Prostate gland (tissue), 2 donors: ENCODE data around the gene TET3. TPM values are rescaled to one million over a fixed set of nuclear protein-coding genes. Genes with fewer than 3 reads are reported as not detected.

Experiments used
- DNase-seq: peaks from one replicate; pipeline ENCODE4 v3.0.0-alpha.2; 2019; ENCODE audit warnings: low spot score
- H3K27ac ChIP-seq, 2 donors: fragments of 200-600 bp; sonication (generic); 2 replicates each; pipeline ENCODE4 v1.5.1; 2017 to 2019
- H3K27me3 ChIP-seq: fragments of 200-600 bp; sonication (generic); replicated peaks from 2 replicates; pipeline ENCODE4 v1.5.1; 2019; ENCODE audit not compliant: insufficient read depth
- H3K36me3 ChIP-seq, 2 donors: fragments of 200-600 bp; sonication (generic); 1 replicate in 1 of 2; 2 replicates in 1 of 2; pipeline versions ENCODE4 v1.5.1 to v1.8.1; 2017 to 2019
- H3K4me1 ChIP-seq: fragments of 200-600 bp; sonication (generic); replicated peaks from 2 replicates; pipeline ENCODE4 v1.5.1; 2019
- H3K4me3 ChIP-seq, 2 donors: fragments of 200-600 bp; sonication (generic); 2 replicates each; pipeline ENCODE4 v1.5.1; 2017 to 2019
- H3K9me3 ChIP-seq: fragments of 200-600 bp; sonication (generic); 2 replicates; pipeline ENCODE4 v1.5.1; 2017
- CTCF ChIP-seq, 4 experiments: fragments of 200-600 bp in 2 of 4; fragments of 450-650 bp in 2 of 4; sonication (generic) in 2 of 4; IDR thresholded peaks; 1 replicate in 3 of 4; 2 replicates in 1 of 4; pipeline ENCODE4 v1.5.1; 2016 to 2019; ENCODE audit warnings: antibody characterized with exemption in 4 of 4, mild to moderate bottlenecking in 2 of 4, moderate library complexity in 2 of 4
- POLR2A ChIP-seq: fragments of 450-650 bp; IDR thresholded peaks from one replicate; pipeline ENCODE4 v1.6.1; 2016; ENCODE audit warnings: antibody characterized with exemption, mild to moderate bottlenecking
- POLR2AphosphoS5 ChIP-seq: sonication (generic); formaldehyde crosslinking; IDR thresholded peaks from one replicate; pipeline ENCODE4 v1.6.1; 2017; ENCODE audit warnings: antibody characterized with exemption
- WGBS: methylation state at CpG from one replicate; pipeline ENCODE4 v1.1.5; 2018; 5-methylcytosine and 5-hydroxymethylcytosine counted together
- intact Hi-C: fragments of 100-400 bp; cut with DNase I; formaldehyde crosslinking; loops from one replicate; pipeline ENCODE4 v1.14.2; 2022
- total RNA-seq, 2 donors: library from RNA; depleted of rRNA; stranded (reverse); fragments of >200 nt; gene quantifications; one replicate each; pipeline ENCODE4 v1.1.0, GENCODE V29; 2016

The TET3 gene
- total RNA-seq, 2 donors from 2014 or later, result 12.8 to 13.8 TPM

DNA sequence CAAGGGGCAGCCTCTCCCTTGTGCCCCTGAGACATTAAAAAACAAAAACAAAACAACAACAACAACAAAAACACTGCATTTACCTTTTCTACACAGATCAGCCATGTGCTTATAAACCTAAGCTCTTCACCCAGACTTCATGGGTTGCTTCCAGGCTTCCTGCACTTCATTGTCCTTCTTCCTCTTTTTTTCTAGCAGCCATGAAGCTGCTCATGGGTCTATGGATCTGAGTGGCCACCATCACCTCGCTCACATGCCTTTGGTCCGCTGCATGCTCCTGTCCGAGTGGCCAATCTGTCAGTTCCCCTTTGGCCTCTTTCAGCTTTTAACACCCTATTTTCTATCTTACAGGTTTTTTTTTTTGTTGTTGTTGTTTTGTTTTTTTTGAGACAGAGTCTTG is 9.0 kb upstream of the TET3 start:
- no peak for DNase-seq
- Histone ChIP-seq H3K4me3 (no peak overlapping the region), H3K27me3 (no peaks in the 10 kb centered on the region), H3K9me3 (no peaks in the 10 kb centered on the region), H3K36me3 (no peaks in the 10 kb centered on the region), H3K4me1 (no peaks in the 10 kb centered on the region), H3K27ac (no peak overlapping the region)
- TF ChIP-seq CTCF (IDR thresholded peaks at IDR 0.05), result no peak
- no peak for TF ChIP-seq POLR2AphosphoS5
- WGBS, result 98% methylated on average over 3 of the region's 3 CpGs
- intact Hi-C loops, result no loop called here

- no peak for TF ChIP-seq POLR2A
- TF ChIP-seq POLR2AphosphoS5, result no peak
- no peak for TF ChIP-seq CTCF (IDR thresholded peaks at IDR 0.05)
Observed at GRCh38 chr2:73976803-73977202, 7.9 kb upstream of the TET3 start.

DNA sequence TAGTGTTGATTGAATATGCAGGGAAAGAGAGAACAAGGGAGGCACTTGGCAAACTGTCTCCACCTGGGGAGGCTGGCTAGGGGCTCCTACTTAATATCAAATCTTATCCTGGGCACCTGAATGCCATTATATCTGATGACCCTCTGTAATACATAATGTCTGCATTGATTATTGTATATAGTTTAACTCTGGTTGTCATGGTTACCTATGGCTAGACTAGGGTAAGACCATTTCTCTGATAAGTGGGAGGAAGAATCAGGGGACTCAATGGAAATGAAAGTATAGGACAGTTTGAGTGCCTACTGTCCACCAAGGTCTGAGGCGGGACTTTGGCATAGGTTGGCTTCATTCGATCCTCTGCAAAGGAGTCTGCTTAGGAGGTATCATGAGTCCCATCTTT is 7.2 kb upstream of the TET3 start:
- no peak for TF ChIP-seq POLR2AphosphoS5
- TF ChIP-seq CTCF (IDR thresholded peaks at IDR 0.05), result no peak
- no peak for TF ChIP-seq POLR2A

More at GRCh38 chr2:73976803-73977202, 7.9 kb upstream of the TET3 start:
- intact Hi-C loops, result no loop called here
- Histone ChIP-seq H3K9me3 (no peaks in the 10 kb centered on the region), H3K36me3 (no peaks in the 10 kb centered on the region), H3K4me3 (no peak overlapping the region), H3K27ac (no peak overlapping the region), H3K27me3 (no peaks in the 10 kb centered on the region), H3K4me1 (peaks cover under 1% of the 10 kb centered on the region)
- DNase-seq, result no peak
- WGBS, result 100% methylated on average over 1 of the region's 1 CpG

GRCh38 chr2:73979021-73979420 is 5.7 kb upstream of the TET3 start:
- 39% methylated on average over 5 of the region's 5 CpGs for whole genome bisulfite sequencing
- TF ChIP-seq CTCF (IDR thresholded peaks at IDR 0.05) (no peak), POLR2A (no peak), POLR2AphosphoS5 (no peak)
- intact Hi-C loops, result no loop called here

More for the DNA sequence above, 7.2 kb upstream of the TET3 start:
- intact Hi-C loops, result no loop called here
- WGBS, result 75% methylated on average over 2 of the region's 2 CpGs
- H3K27me3 ChIP-seq, result no peaks in the 10 kb centered on the region
- H3K4me1 ChIP-seq, result peaks cover 8% of the 10 kb centered on the region
- H3K9me3 ChIP-seq, result no peaks in the 10 kb centered on the region
- no peaks in the 10 kb centered on the region for H3K36me3 ChIP-seq
- no peak overlapping the region for H3K27ac ChIP-seq
- no peak overlapping the region for H3K4me3 ChIP-seq
- no peak for DNase-seq

DNA sequence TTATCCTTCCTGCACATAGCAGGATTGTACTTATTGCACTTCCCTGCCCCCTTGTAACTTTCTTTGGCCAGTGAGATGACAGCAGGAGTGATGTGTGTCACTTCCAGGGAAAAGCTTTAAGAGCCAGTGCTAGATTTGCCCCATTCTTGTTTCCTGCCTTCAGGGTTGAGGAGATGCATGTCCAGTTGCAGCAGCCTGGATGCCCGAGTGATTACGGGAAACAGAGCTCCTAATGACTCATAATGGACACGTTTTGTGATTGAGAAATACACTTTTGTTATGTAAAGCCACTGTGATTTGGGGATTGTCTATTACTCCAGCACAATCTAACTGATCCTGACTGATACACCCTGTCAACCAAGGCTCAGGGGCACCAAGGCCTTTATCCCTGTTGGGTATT is 5.0 kb upstream of the TET3 start:
- Histone ChIP-seq H3K27me3 (no peaks in the 10 kb centered on the region), H3K36me3 (no peaks in the 10 kb centered on the region), H3K9me3 (no peaks in the 10 kb centered on the region), H3K4me3 (no peak overlapping the region), H3K4me1 (peaks cover 15% of the 10 kb centered on the region), H3K27ac (no peak overlapping the region)
- DNase-seq, result no peak
- TF ChIP-seq POLR2AphosphoS5 (no peak), POLR2A (no peak)
- 47% methylated on average over 3 of the region's 3 CpGs for WGBS
- intact Hi-C loops, result no loop called here

More at GRCh38 chr2:73979021-73979420, 5.7 kb upstream of the TET3 start:
- H3K27ac ChIP-seq, result no peak overlapping the region
- no peak for DNase-seq
- peaks cover 12% of the 10 kb centered on the region for H3K4me1 ChIP-seq
- H3K9me3 ChIP-seq, result no peaks in the 10 kb centered on the region
- H3K36me3 ChIP-seq, result no peaks in the 10 kb centered on the region
- no peak overlapping the region for H3K4me3 ChIP-seq
- no peaks in the 10 kb centered on the region for H3K27me3 ChIP-seq
